Thymus (tissue), 11 donors: ENCODE results near the gene ASAP2. TPM values are rescaled to one million over a fixed set of nuclear protein-coding genes. Genes with fewer than 3 reads are reported as not detected.

Experiments
- DNase-seq, 9 donors: peaks; one replicate each; pipeline ENCODE4 v3.0.0-alpha.2; 2013; ENCODE audit warnings: low spot score in 9 of 9, low read depth in 6 of 9, missing footprints in 1 of 9
- H3K27ac ChIP-seq, 2 donors: one replicate each; pipeline ENCODE4 v1.5.1; 2013; ENCODE audit warnings: control low read depth in 1 of 2, low read depth in 1 of 2, low read length in 1 of 2, mild to moderate bottlenecking in 1 of 2, moderate library complexity in 1 of 2
- H3K27me3 ChIP-seq, 2 donors: one replicate each; pipeline ENCODE4 v1.5.1; 2013; ENCODE audit warnings: low read length in 1 of 2; ENCODE audit not compliant: control insufficient read depth in 2 of 2, insufficient read depth in 1 of 2
- H3K36me3 ChIP-seq, 2 donors: one replicate each; pipeline ENCODE4 v1.5.1; 2013; ENCODE audit warnings: low read length in 1 of 2, mild to moderate bottlenecking in 1 of 2, moderate library complexity in 1 of 2; ENCODE audit not compliant: control insufficient read depth in 2 of 2, insufficient read depth in 2 of 2
- H3K4me1 ChIP-seq, 2 donors: one replicate each; pipeline ENCODE4 v1.5.1; 2013; ENCODE audit warnings: low read length in 2 of 2; ENCODE audit not compliant: control insufficient read depth in 2 of 2, insufficient read depth in 2 of 2
- H3K4me3 ChIP-seq, 2 donors: one replicate each; pipeline ENCODE4 v1.5.1; 2013; ENCODE audit warnings: low read length in 2 of 2, control low read depth in 1 of 2, mild to moderate bottlenecking in 1 of 2
- H3K9me3 ChIP-seq, 2 donors: one replicate each; pipeline ENCODE4 v1.5.1; 2013; ENCODE audit warnings: low read length in 1 of 2, mild to moderate bottlenecking in 1 of 2; ENCODE audit not compliant: control insufficient read depth in 2 of 2, insufficient read depth in 1 of 2
- WGBS: extraction: QIAGEN DNeasy Blood & Tissue Kit; methylation state at CpG from one replicate; pipeline ENCODE4 v1.1.7; 2013; 5-methylcytosine and 5-hydroxymethylcytosine counted together
- polyA plus RNA-seq: library from polyadenylated mRNA; stranded (reverse); fragments of 200-250 nt; gene quantifications from one replicate; pipeline ENCODE4 v1.2.3, GENCODE V29; 2013
- total RNA-seq: library from RNA; stranded (reverse); fragments of 120-200 nt; gene quantifications from one replicate; pipeline ENCODE4 v1.2.4, GENCODE V29; 2013
- donor health status: healthy.

Gene ASAP2
- total and polyA plus RNA-seq, 2 donors: 3.3 to 6.7 TPM

DNA sequence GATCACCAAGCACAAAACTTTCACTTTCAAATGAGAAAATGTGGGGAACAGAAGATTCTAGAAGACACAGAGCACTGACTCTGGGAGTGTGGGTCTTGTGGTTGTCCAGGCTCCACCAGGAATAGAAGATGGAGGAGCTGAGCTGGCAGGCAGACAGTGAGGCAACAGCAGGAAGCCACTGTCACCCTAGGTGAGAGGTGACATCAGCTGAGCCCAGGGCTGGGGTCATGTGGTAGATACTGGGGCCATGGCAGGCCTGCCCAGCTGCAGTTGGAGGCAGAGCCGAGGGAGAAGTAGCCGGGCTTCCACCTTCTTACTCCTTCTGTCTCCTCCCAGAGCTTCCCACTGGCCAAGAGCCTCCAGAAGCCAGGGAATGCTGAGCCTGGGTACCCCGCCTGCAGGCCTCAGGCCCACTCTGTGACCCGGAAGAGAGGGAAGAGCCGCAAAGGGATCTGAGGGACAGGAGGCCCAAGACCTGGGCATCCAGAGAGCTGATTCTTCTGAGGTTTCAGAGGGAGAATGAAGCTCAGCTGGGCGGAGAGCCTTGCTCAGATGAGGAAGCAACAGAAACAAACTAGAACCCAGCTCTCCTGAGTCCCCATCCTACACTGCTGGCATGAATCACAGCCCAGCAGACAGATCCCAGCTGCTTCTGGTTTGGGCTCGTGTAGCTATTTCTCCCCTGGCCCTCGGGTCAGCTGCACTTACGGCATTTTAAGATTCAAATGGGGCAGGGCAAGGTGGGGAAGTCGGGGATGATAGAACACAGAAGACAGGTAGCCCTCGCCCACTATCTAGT lies 39.8 kb upstream of the ASAP2 start:
- Histone ChIP-seq H3K4me3 (no peak overlapping the region), H3K4me1 (peaks cover 0 to 4% of the 10 kb centered on the region in 2 donors), H3K36me3 (no peaks in the 10 kb centered on the region), H3K27me3 (no peaks in the 10 kb centered on the region), H3K27ac (no peak overlapping the region), H3K9me3 (no peaks in the 10 kb centered on the region)
- 98% methylated on average over 11 of the region's 11 CpGs for WGBS
- DNase-seq: no peak

DNA sequence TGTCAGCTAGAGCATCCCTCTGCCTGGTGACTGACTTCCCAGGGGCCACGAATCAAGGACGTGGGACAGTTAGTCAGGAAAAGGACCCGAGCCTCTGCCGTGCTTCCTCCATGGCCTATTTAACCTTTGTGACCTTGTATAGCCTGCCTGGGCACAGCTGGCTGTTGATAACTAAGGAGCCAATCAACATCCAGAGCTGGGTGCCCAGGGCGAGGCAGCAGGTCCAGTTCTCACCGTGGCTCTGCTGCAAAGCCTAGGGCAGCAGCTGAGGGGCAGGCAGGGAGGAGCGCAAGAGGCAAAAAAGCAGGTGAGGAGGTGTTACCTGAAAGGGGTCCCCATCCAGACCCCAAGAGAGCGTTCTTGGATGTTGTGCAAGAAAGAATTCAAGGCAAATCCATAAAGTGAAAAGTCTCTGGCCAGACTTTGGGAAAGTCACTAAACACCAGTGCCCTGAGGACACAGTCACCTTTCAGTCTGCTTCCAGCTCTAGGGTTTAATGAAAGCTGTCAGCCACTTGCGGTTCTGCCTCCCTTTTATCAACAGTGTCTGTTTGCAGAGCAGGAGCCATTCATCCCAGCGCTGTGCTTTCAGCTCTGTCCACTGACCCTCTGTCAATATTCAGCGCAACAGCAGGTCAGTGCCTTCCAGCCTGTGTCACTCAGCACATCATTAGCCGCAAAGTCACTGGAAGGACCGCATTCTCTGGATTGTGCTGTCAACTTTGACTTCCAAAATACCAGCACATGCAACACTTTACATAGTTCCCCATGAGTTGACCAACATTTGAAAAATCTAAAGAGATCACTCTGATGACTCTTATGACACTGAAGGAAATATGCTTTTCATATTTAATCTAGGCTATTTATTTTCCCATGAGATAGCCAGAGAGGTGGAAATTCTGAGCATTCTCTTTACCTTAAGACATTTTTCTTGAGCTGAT lies 38.6 kb upstream of the ASAP2 start:
- peaks cover 0 to 4% of the 10 kb centered on the region in 2 donors for H3K4me1 ChIP-seq
- H3K27me3 ChIP-seq: no peaks in the 10 kb centered on the region
- no peak overlapping the region for H3K4me3 ChIP-seq
- WGBS: 94% methylated on average over 13 of the region's 13 CpGs
- H3K9me3 ChIP-seq: no peaks in the 10 kb centered on the region
- no peak for DNase-seq
- H3K36me3 ChIP-seq: no peaks in the 10 kb centered on the region
- H3K27ac ChIP-seq: no peak overlapping the region

DNA sequence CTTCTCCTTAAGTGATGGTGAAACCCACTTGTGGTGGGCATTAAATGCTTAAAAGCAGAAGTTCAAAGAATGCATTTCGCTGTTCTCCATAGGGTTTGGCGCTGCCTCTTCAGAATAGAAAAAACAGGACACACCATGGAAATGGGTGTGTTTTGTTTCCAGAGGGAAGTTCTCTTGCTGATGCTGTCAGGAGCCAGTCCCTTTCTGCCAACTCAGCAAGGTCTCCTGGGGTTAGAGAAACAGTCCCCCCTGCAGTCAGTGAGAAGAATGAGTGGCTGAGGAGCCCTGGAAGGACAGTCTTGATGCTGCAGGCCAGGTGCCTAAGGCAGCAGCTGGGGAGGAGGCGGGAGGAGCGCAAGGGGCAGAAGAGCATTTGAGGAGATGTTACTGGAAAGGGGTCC lies 37.8 kb upstream of the ASAP2 start:
- WGBS: 89% methylated on average over 4 of the region's 4 CpGs
- Histone ChIP-seq H3K27me3 (no peaks in the 10 kb centered on the region), H3K27ac (no peak overlapping the region), H3K4me3 (no peak overlapping the region), H3K4me1 (peaks cover 0 to 4% of the 10 kb centered on the region in 2 donors), H3K9me3 (no peaks in the 10 kb centered on the region), H3K36me3 (no peaks in the 10 kb centered on the region)
- DNase-seq: no peak

DNA sequence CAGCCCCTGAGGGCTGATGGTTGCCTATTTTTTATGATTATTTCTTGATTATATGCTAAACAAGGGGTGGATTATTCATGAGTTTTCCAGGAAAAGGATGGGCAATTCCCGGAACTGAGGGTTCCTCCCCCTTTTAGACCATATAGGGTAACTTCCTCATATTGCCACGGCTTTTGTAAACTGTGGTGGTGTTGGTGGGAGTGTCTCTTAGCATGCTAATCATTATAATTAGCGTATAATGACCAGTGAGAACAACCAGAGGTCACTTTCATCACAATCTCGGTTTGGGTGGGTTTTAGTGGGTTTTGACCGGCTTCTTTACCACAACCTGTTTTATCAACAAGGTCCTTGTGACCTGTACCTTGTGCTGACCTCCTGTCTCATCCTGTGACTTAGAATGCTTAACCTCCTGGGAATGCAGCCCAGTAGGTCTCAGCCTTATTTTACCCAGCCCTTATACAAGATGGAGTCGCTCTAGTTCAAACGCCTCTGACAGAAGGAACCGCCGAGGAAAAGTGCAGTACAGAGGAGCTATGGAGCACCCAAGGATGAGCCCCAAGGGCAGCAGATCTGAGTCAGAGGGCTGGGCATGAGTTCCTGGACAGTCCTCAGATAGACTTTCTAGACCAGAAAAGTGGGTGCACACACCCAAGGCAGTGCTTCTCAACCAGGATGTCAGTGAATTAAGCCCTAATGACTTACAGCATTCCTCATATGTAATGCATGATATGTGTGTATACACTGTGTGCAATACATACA lies 37.1 kb upstream of the ASAP2 start:
- no peaks in the 10 kb centered on the region for H3K36me3 ChIP-seq
- H3K9me3 ChIP-seq: no peaks in the 10 kb centered on the region
- no peaks in the 10 kb centered on the region for H3K27me3 ChIP-seq
- H3K4me3 ChIP-seq: no peak overlapping the region
- no peak for DNase-seq
- 87% methylated on average over 9 of the region's 9 CpGs for WGBS
- no peak overlapping the region for H3K27ac ChIP-seq
- H3K4me1 ChIP-seq: peaks cover 0 to 4% of the 10 kb centered on the region in 2 donors

DNA sequence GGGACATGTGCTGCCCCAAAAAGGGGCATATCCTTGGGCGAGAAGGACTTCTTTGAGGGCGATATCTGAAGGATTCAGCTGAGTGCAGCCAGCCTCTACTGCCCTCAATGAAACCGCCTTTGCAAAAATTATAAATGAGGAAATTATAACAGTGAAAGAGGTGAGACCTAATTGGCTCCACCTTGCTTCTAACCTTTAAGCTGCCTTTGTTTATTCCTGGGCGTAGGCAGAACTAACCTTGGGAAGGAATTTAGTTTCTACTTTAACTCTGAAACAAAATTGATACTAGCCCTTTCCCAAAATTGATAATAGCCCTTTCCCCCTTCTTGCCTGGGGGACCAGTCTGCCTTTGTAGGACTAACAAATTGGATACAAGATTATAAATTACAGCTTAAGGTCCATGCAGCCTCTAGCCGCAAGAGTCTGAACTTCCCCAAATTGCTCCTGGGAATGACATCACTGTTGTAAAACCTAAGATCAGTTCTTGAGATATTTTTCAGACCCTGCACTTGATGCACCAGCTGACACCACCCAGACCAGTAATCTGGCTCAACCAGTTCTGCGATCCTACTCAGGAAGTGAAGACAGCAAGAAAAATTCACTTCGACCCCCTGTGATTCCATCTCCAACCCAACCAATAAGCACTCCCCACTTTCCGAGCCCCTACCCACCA lies 36.0 kb upstream of the ASAP2 start:
- WGBS: 75% methylated on average over 8 of the region's 8 CpGs
- DNase-seq: no peak
- Histone ChIP-seq H3K9me3 (no peaks in the 10 kb centered on the region), H3K4me3 (no peak overlapping the region), H3K27ac (no peak overlapping the region), H3K4me1 (peaks cover 0 to under 1% of the 10 kb centered on the region in 2 donors), H3K36me3 (no peaks in the 10 kb centered on the region), H3K27me3 (no peaks in the 10 kb centered on the region)

DNA sequence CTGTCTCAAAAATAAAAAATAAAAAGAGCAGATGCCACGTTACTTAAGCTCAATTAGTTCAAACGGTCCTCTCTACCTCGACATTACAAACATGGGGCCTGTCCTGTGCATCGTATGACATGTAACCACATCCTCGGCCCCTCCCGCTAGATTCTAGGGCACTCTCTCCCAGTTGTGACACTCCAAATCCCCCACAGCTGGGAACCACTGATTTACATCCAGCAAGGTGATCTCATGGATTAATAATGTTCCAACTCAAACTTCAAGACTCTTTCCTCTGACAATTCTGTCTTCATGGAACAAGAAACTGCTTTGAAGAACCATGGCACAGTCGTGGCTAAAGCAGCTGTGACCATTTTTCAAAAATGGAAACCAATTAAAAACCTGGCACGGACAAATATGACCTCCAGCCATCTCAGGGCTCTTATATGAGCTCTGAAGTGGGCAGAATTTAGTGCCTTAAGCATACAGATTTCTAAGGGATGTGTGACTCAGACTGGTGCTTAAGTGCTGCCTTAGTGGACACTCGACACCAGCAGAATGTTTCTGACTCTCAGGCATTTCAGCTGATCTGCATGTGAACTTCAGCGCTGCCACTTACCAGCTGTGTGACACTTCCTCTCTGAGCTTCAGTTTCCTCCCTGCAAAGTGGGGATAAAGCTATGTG lies 31.7 kb upstream of the ASAP2 start:
- no peak overlapping the region for H3K27ac ChIP-seq
- 78% methylated on average over 10 of the region's 10 CpGs for WGBS
- no peak for DNase-seq
- no peak overlapping the region for H3K4me3 ChIP-seq
- H3K4me1 ChIP-seq: peaks cover 0 to 7% of the 10 kb centered on the region in 2 donors
- no peaks in the 10 kb centered on the region for H3K9me3 ChIP-seq
- no peaks in the 10 kb centered on the region for H3K27me3 ChIP-seq
- no peaks in the 10 kb centered on the region for H3K36me3 ChIP-seq

DNA sequence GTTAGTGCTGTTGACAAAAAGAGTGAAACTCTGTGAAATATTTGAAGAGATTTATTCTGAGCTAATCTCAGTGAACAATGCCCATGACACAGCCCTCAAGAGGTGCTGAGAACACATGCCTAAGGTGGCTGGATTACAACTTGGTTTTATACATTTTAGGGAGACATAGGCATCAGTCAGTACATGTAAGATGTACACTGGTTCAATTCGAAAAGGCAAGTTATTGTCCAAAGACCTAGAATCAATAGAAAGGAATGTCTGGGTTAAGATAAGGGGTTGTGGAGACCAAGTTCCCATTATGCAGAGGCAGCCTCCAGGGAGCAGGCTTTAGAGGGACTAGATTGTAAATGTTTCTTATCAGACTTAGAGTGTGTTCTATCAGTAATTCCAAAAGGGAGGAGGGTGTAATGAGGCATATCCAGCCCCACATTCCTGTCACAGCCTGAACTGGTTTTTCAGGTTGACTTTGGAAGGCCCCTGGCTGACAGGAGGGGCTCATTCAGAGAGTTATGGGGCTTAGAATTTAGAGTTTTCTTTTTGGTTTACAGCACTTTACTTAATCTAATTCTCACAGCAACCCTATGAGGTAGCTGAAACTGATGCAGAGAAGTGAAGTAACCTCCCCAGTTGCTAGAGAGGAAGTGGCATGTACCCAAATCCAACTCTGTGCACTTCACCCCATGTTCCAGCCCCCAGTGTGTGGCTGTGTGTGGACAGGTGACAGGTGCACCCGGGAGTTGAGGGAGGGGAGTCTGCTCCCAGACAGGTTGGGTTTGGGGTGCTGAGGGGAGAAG lies 28.3 kb upstream of the ASAP2 start:
- peak overlapping the region; percentile 13 to 64 for H3K27ac ChIP-seq
- H3K4me3 ChIP-seq: no peak overlapping the region
- DNase-seq: peak in 1 of 9 donors; percentile 17
- H3K36me3 ChIP-seq: no peaks in the 10 kb centered on the region
- 77% methylated on average over 2 of the region's 2 CpGs for WGBS
- peaks cover 0 to 4% of the 10 kb centered on the region in 2 donors for H3K9me3 ChIP-seq
- peaks cover 0 to 7% of the 10 kb centered on the region in 2 donors for H3K4me1 ChIP-seq
- no peaks in the 10 kb centered on the region for H3K27me3 ChIP-seq
